DND-41 (cell line): ENCODE results near the gene KMT5B.

Experiments used
- ATAC-seq: fragments of 200-7000 bp; cut with Tn5 transposase; 3 replicates; pipeline ENCODE4 v1.9.1; 2021; ENCODE audit warnings: low read depth; ENCODE audit not compliant: insufficient read depth
- DNase-seq: peaks from one replicate; pipeline ENCODE4 v3.0.0-alpha.2; 2020
- H2AFZ ChIP-seq: 2 replicates; pipeline ENCODE4 v1.6.0; 2012; ENCODE audit warnings: low read depth, low read length
- H3K27ac ChIP-seq: 2 replicates; pipeline ENCODE4 v1.5.1; 2012; ENCODE audit warnings: low read length, inconsistent platforms
- H3K27me3 ChIP-seq: fragments of 200-600 bp; sonication (generic); 2 replicates; pipeline ENCODE4 v1.6.0; 2012; ENCODE audit warnings: low read length, mild to moderate bottlenecking, inconsistent platforms; ENCODE audit not compliant: insufficient read depth, poor library complexity
- H3K36me3 ChIP-seq: 2 replicates; pipeline ENCODE4 v1.5.1; 2012; ENCODE audit warnings: low read length, inconsistent platforms; ENCODE audit not compliant: insufficient read depth
- H3K4me1 ChIP-seq: 2 replicates; pipeline ENCODE4 v1.5.1; 2012; ENCODE audit warnings: mild to moderate bottlenecking, low read length; ENCODE audit not compliant: insufficient read depth
- H3K4me2 ChIP-seq: 2 replicates; pipeline ENCODE4 v1.6.0; 2012; ENCODE audit warnings: mild to moderate bottlenecking, moderate library complexity, low read length, inconsistent platforms; ENCODE audit not compliant: insufficient read depth
- H3K4me3 ChIP-seq, 2 experiments: fragments of 200-600 bp in 1 of 2; shearing (Covaris generic) in 1 of 2; 2 replicates each; pipeline ENCODE4 v1.5.1; 2012 to 2016; ENCODE audit warnings: inconsistent platforms in 2 of 2, low read length in 2 of 2, mild to moderate bottlenecking in 2 of 2, low read depth in 1 of 2, moderate library complexity in 1 of 2
- H3K79me2 ChIP-seq: 2 replicates; pipeline ENCODE4 v1.6.0; 2012; ENCODE audit warnings: low read length, inconsistent platforms; ENCODE audit not compliant: insufficient read depth
- H3K9ac ChIP-seq: 2 replicates; pipeline ENCODE4 v1.6.0; 2012; ENCODE audit warnings: low read depth, mild to moderate bottlenecking, inconsistent platforms, low read length, moderate library complexity
- H3K9me3 ChIP-seq: 2 replicates; pipeline ENCODE4 v1.5.1; 2012; ENCODE audit warnings: low read length, moderate library complexity, mild to moderate bottlenecking, inconsistent platforms; ENCODE audit not compliant: insufficient read depth, severe bottlenecking
- H4K20me1 ChIP-seq: 2 replicates; pipeline ENCODE4 v1.6.0; 2012; ENCODE audit warnings: low read length; ENCODE audit not compliant: insufficient read depth
- CTCF ChIP-seq: IDR thresholded peaks from 2 replicates; pipeline ENCODE4 v1.5.1; 2012; ENCODE audit warnings: borderline replicate concordance, low read length, moderate library complexity, mild to moderate bottlenecking; ENCODE audit not compliant: poor library complexity, severe bottlenecking; ENCODE audit errors: extremely low read depth
- EZH2 ChIP-seq: IDR thresholded peaks from 3 replicates; pipeline ENCODE4 v1.6.1; 2012; ENCODE audit warnings: borderline replicate concordance, low read depth, mild to moderate bottlenecking, moderate library complexity, low read length, inconsistent platforms; ENCODE audit not compliant: severe bottlenecking

KMT5B gene

GRCh38 chr11:68213555-68214172 is 568 bp upstream of the KMT5B start:
- H3K9me3 ChIP-seq: no peaks in the 10 kb centered on the region
- H3K9ac ChIP-seq: peak overlapping the region; percentile 82
- peak overlapping the region; percentile 98 for H3K4me2 ChIP-seq
- H3K4me3 ChIP-seq: peak overlapping the region; percentile 66 to 89
- no peaks in the 10 kb centered on the region for H3K27me3 ChIP-seq
- peak; percentile 84 for DNase-seq
- peak overlapping the region; percentile 91 for H3K27ac ChIP-seq
- TF ChIP-seq CTCF (no peak), EZH2 (no peak)
- peak; percentile 60 for ATAC-seq
- peaks cover 40% of the 10 kb centered on the region for H3K79me2 ChIP-seq
- peaks cover 25% of the 10 kb centered on the region for H4K20me1 ChIP-seq
- peak overlapping the region; percentile 96 for H2AFZ ChIP-seq
- peaks cover 40% of the 10 kb centered on the region for H3K4me1 ChIP-seq
- H3K36me3 ChIP-seq: no peaks in the 10 kb centered on the region; the same call in 1 of the 2 replicates

- Histone ChIP-seq H3K36me3 (no peaks in the 10 kb centered on the region; the same call in 1 of the 2 replicates), H3K9me3 (no peaks in the 10 kb centered on the region), H2AFZ (peak overlapping the region; percentile 83), H3K27me3 (no peaks in the 10 kb centered on the region), H4K20me1 (peaks cover 34% of the 10 kb centered on the region), H3K27ac (peak overlapping the region; percentile 78), H3K4me1 (peaks cover 41% of the 10 kb centered on the region), H3K4me3 (peak overlapping the region; percentile 89 to 95), H3K4me2 (peak overlapping the region; percentile 86), H3K9ac (peak overlapping the region; percentile 82), H3K79me2 (peaks cover 50% of the 10 kb centered on the region)
- DNase-seq (peak; percentile 71), ATAC-seq (peak; percentile 59)
- no peak for TF ChIP-seq CTCF
- no peak for TF ChIP-seq EZH2
Measured at GRCh38 chr11:68212421-68213134, 518 bp downstream of the KMT5B start.

GRCh38 chr11:68211546-68211945 is 1.6 kb downstream of the KMT5B start:
- TF ChIP-seq CTCF: no peak
- TF ChIP-seq EZH2: no peak
- Histone ChIP-seq H2AFZ (no peak overlapping the region), H3K4me3 (peak overlapping the region; percentile 89 to 95; a peak in 3 of 4 replicates), H3K9me3 (no peaks in the 10 kb centered on the region), H3K4me1 (peaks cover 41% of the 10 kb centered on the region), H3K4me2 (peak overlapping the region; percentile 86), H3K27ac (no peak overlapping the region), H3K36me3 (no peaks in the 10 kb centered on the region; the same call in 1 of the 2 replicates), H3K9ac (peak overlapping the region; percentile 82; the same call in 1 of the 2 replicates), H3K79me2 (peaks cover 59% of the 10 kb centered on the region), H4K20me1 (peaks cover 34% of the 10 kb centered on the region), H3K27me3 (no peaks in the 10 kb centered on the region)
- ATAC-seq (no peak), DNase-seq (no peak)
